HG02610 (cell line): ENCODE measurements around the gene STARD3.

Experiments used
- ATAC-seq: cut with Tn5 transposase; IDR thresholded peaks from one replicate; pipeline ENCODE4 v1.9.1; 2021; ENCODE audit warnings: mild to moderate bottlenecking, moderate library complexity; ENCODE audit not compliant: unreplicated experiment

Gene STARD3

GRCh38 chr17:39618956-39619785 is 17.8 kb upstream of the STARD3 start:
- ATAC-seq, result no peak

GRCh38 chr17:39619786-39620101 is 17.2 kb upstream of the STARD3 start:
- no peak for ATAC-seq

GRCh38 chr17:39621523-39622379 is 15.2 kb upstream of the STARD3 start:
- ATAC-seq, result peak; percentile 47

- ATAC-seq, result peak; percentile 14
These were observed 14.5 kb upstream of the STARD3 start for GRCh38 chr17:39622380-39623006.

GRCh38 chr17:39623356-39623950 is 13.5 kb upstream of the STARD3 start:
- no peak for ATAC-seq

- ATAC-seq, result no peak
These were observed 12.6 kb upstream of the STARD3 start for GRCh38 chr17:39624313-39624712.

GRCh38 chr17:39625198-39625785 is 11.7 kb upstream of the STARD3 start:
- ATAC-seq, result no peak

- ATAC-seq, result no peak
These were observed 10.5 kb upstream of the STARD3 start, which contains the start of gene PPP1R1B for GRCh38 chr17:39626171-39627046. TSS of gene PPP1R1B (plus strand) at chr17:39626952. CDS start at chr17:39627393, 441 bp downstream.

GRCh38 chr17:39627047-39627711 is 9.8 kb upstream of the STARD3 start:
- ATAC-seq, result no peak

GRCh38 chr17:39627712-39628516 is 9.0 kb upstream of the STARD3 start:
- ATAC-seq, result no peak

- ATAC-seq, result no peak
These were observed 8.1 kb upstream of the STARD3 start for GRCh38 chr17:39628655-39629493.

- no peak for ATAC-seq
These were observed 7.5 kb upstream of the STARD3 start for GRCh38 chr17:39629494-39629880.

- ATAC-seq, result no peak
These were observed 7.0 kb upstream of the STARD3 start for GRCh38 chr17:39629898-39630297.

GRCh38 chr17:39631403-39631802 is 5.5 kb upstream of the STARD3 start:
- no peak for ATAC-seq

- ATAC-seq, result no peak
These were observed 4.6 kb upstream of the STARD3 start for GRCh38 chr17:39632153-39632941.

- no peak for ATAC-seq
These were observed 3.3 kb upstream of the STARD3 start for GRCh38 chr17:39633570-39634183.
